HCT116 (cell line): ENCODE results near the gene MOGAT3. TPM values are rescaled to one million over a fixed set of nuclear protein-coding genes. Genes with fewer than 3 reads are reported as not detected.

Experiments
- ATAC-seq: fragments of 200-7000 bp; cut with Tn5 transposase; 2 replicates; pipeline ENCODE4 v1.9.1; 2020; ENCODE audit warnings: mild to moderate bottlenecking, moderate library complexity
- BruUV-seq: library from RNA; stranded (reverse); fragments of 400-500 nt; replicated peaks from 2 replicates; lab custom pipeline; 2021; lab: Mats Ljungman, UMichigan
- CTCF ChIA-PET: fragments of 300-600 bp; sonication (Branson Sonifier 250); formaldehyde crosslinking; loops from one replicate; lab custom pipeline; 2021; ENCODE audit warnings: antibody characterized with exemption; lab: Charles Lee
- POLR2A ChIA-PET: fragments of 300-600, 350-600 bp; sonication (Branson Sonifier 250); formaldehyde crosslinking; loops from one replicate; lab custom pipeline; 2021; ENCODE audit warnings: antibody characterized with exemption; lab: Charles Lee
- RAD21 ChIA-PET, 2 experiments: fragments of 300-600 bp; sonication (Branson Sonifier 250); formaldehyde crosslinking; loops; one replicate each; lab custom pipeline; 2023; ENCODE audit warnings: low total read pairs in 2 of 2; ENCODE audit not compliant: uncharacterized antibody in 2 of 2, unreplicated experiment in 2 of 2, low non-redundant PET in 1 of 2; lab: Charles Lee
- DNase-seq: peaks from one replicate; pipeline ENCODE4 v3.0.0-alpha.2; 2010; ENCODE audit warnings: low read depth, low spot score
- H2AFZ ChIP-seq: fragments of 200-600 bp; shearing (Covaris generic), sonication (generic); 2 replicates; pipeline ENCODE4 v1.6.1; 2017; ENCODE audit warnings: low read depth, mixed run types, mixed read lengths, antibody characterized with exemption, low read length; ENCODE audit not compliant: poor library complexity, severe bottlenecking
- H3K27ac ChIP-seq: 2 replicates; pipeline ENCODE4 v1.5.1; 2012; ENCODE audit warnings: low read depth, low read length
- H3K27me3 ChIP-seq: fragments of 200-600 bp; sonication (generic); 2 replicates; pipeline ENCODE4 v1.6.1; 2016; ENCODE audit warnings: mixed run types, low read length, mixed read lengths; ENCODE audit not compliant: insufficient read depth
- H3K36me3 ChIP-seq, 2 experiments: fragments of 200-500 bp in 1 of 2; fragments of 200-600 bp in 1 of 2; sonication (Bioruptor generic) in 1 of 2; sonication (generic) in 1 of 2; 2 replicates each; pipeline versions ENCODE4 v1.5.1 to v1.6.1; 2014 to 2016; ENCODE audit warnings: low read length in 2 of 2, inconsistent platforms in 1 of 2, mixed read lengths in 1 of 2, mixed run types in 1 of 2; ENCODE audit not compliant: insufficient read depth in 2 of 2, control insufficient read depth in 1 of 2
- H3K4me1 ChIP-seq, 2 experiments: fragments of 200-600 bp in 1 of 2; sonication (generic) in 1 of 2; 2 replicates each; pipeline versions ENCODE4 v1.5.1 to v1.6.1; 2012 to 2017; ENCODE audit warnings: low read length in 2 of 2, inconsistent platforms in 1 of 2, mild to moderate bottlenecking in 1 of 2, mixed read lengths in 1 of 2, mixed run types in 1 of 2, moderate library complexity in 1 of 2; ENCODE audit not compliant: insufficient read depth in 2 of 2, control insufficient read depth in 1 of 2
- H3K4me2 ChIP-seq: fragments of 200-600 bp; sonication (generic); 2 replicates; pipeline ENCODE4 v1.6.1; 2017; ENCODE audit warnings: mixed run types, low read length, mixed read lengths
- H3K4me3 ChIP-seq, 2 experiments: fragments of 200-600 bp in 1 of 2; sonication (generic) in 1 of 2; replicated peaks in 1 of 2; 2 replicates each; pipeline ENCODE4 v1.5.1; 2011 to 2016; ENCODE audit warnings: low read length in 2 of 2, control low read depth in 1 of 2, low read depth in 1 of 2, mild to moderate bottlenecking in 1 of 2, mixed read lengths in 1 of 2, mixed run types in 1 of 2
- H3K79me2 ChIP-seq: fragments of 200-600 bp; sonication (generic); 2 replicates; pipeline ENCODE4 v1.6.1; 2017; ENCODE audit warnings: mild to moderate bottlenecking, mixed run types, low read length, moderate library complexity, mixed read lengths; ENCODE audit not compliant: insufficient read depth
- H3K9ac ChIP-seq: fragments of 200-600 bp; sonication (generic); 2 replicates; pipeline ENCODE4 v1.6.1; 2016; ENCODE audit warnings: low read length, mixed read lengths
- H3K9me2 ChIP-seq: fragments of 200-600 bp; sonication (generic), shearing (Covaris generic); 2 replicates; pipeline ENCODE4 v1.6.1; 2017; ENCODE audit warnings: mixed run types, mild to moderate bottlenecking, moderate library complexity; ENCODE audit not compliant: insufficient read depth
- H3K9me3 ChIP-seq, 2 experiments: fragments of 200-500 bp in 1 of 2; fragments of 200-600 bp in 1 of 2; sonication (Bioruptor generic) in 1 of 2; sonication (generic) in 1 of 2; 2 replicates each; pipeline ENCODE4 v1.6.1; 2014 to 2017; ENCODE audit warnings: low read length in 2 of 2, mixed read lengths in 2 of 2, inconsistent platforms in 1 of 2, low read depth in 1 of 2, mild to moderate bottlenecking in 1 of 2, mixed run types in 1 of 2, moderate library complexity in 1 of 2; ENCODE audit not compliant: control insufficient read depth in 1 of 2, insufficient read depth in 1 of 2
- H4K20me1 ChIP-seq: fragments of 200-600 bp; sonication (generic), shearing (Covaris generic); 2 replicates; pipeline ENCODE4 v1.6.1; 2017; ENCODE audit warnings: mixed run types, mild to moderate bottlenecking, moderate library complexity; ENCODE audit not compliant: insufficient read depth
- CEBPB ChIP-seq: IDR thresholded peaks from 2 replicates; pipeline ENCODE4 v1.6.1; 2012; ENCODE audit warnings: low read depth
- EZH2 ChIP-seq: fragments of 200-600 bp; sonication (generic); IDR thresholded peaks from 2 replicates; pipeline ENCODE4 v1.6.1; 2017; ENCODE audit warnings: antibody characterized with exemption, mixed run types
- FOSL1 ChIP-seq: IDR thresholded peaks from 2 replicates; pipeline ENCODE4 v1.6.1; 2012; ENCODE audit warnings: low read depth
- POLR2A ChIP-seq: IDR thresholded peaks from 2 replicates; pipeline ENCODE4 v1.7.0; 2011; ENCODE audit warnings: borderline replicate concordance; ENCODE audit not compliant: insufficient read depth, insufficient read length; ENCODE audit errors: extremely low read depth
- POLR2AphosphoS5 ChIP-seq: IDR thresholded peaks from 2 replicates; pipeline ENCODE4 v1.6.1; 2011; ENCODE audit warnings: mild to moderate bottlenecking, low read depth, low read length, moderate library complexity
- RAD21 ChIP-seq: IDR thresholded peaks from 2 replicates; pipeline ENCODE4 v1.6.1; 2012; ENCODE audit warnings: low read depth, mild to moderate bottlenecking
- SP1 ChIP-seq: IDR thresholded peaks from 2 replicates; pipeline ENCODE4 v1.6.1; 2012; ENCODE audit warnings: low read depth
- ZFX ChIP-seq: fragments of 450-650 bp; IDR thresholded peaks from 2 replicates; pipeline ENCODE4 v1.6.1; 2017
- intact Hi-C: fragments of 100-400 bp; cut with micrococcal nuclease; formaldehyde crosslinking; loops from 2 replicates; pipeline ENCODE4 v1.10.0; 2022
- total RNA-seq: library from RNA; stranded (reverse); gene quantifications from one replicate; pipeline ENCODE4 v1.2.1, GENCODE V29; 2021; ENCODE audit not compliant: unreplicated experiment
- TF ChIP-seq, protein P1 (sequence below): IDR thresholded peaks from 2 replicates; pipeline ENCODE4 v1.6.1; 2011; ENCODE audit warnings: mild to moderate bottlenecking, low read length, moderate library complexity; ENCODE audit not compliant: insufficient replicate concordance; ENCODE audit errors: extremely low read depth
- TF ChIP-seq, protein P2 (sequence below): IDR thresholded peaks from 2 replicates; pipeline ENCODE4 v1.6.1; 2012

MOGAT3 gene
- total RNA-seq, 1 experiment from 2014 or later = not detected

- intact Hi-C loops = no loop called here
- Histone ChIP-seq H3K27ac (no peak overlapping the region), H3K4me2 (peak overlapping the region; percentile 82; the same call in 1 of the 2 replicates), H3K36me3 (peaks cover 4 to 5% of the 10 kb centered on the region in 2 experiments), H3K9me3 (no peaks in the 10 kb centered on the region), H3K9ac (no peak overlapping the region), H3K79me2 (peaks cover 62% of the 10 kb centered on the region), H3K9me2 (no peaks in the 10 kb centered on the region), H3K4me3 (no peak overlapping the region), H3K27me3 (no peaks in the 10 kb centered on the region), H3K4me1 (peaks cover 5 to 23% of the 10 kb centered on the region in 2 experiments; a peak in 3 of 4 replicates), H2AFZ (no peak overlapping the region), H4K20me1 (no peaks in the 10 kb centered on the region)
- ATAC-seq (no peak), DNase-seq (no peak)
- TF ChIP-seq FOSL1 (no peak), ZFX (no peak), SP1 (no peak), POLR2A (no peak), EZH2 (no peak), POLR2AphosphoS5 (no peak), RAD21 (no peak), CEBPB (no peak)
- TF ChIP-seq, protein P1, sequence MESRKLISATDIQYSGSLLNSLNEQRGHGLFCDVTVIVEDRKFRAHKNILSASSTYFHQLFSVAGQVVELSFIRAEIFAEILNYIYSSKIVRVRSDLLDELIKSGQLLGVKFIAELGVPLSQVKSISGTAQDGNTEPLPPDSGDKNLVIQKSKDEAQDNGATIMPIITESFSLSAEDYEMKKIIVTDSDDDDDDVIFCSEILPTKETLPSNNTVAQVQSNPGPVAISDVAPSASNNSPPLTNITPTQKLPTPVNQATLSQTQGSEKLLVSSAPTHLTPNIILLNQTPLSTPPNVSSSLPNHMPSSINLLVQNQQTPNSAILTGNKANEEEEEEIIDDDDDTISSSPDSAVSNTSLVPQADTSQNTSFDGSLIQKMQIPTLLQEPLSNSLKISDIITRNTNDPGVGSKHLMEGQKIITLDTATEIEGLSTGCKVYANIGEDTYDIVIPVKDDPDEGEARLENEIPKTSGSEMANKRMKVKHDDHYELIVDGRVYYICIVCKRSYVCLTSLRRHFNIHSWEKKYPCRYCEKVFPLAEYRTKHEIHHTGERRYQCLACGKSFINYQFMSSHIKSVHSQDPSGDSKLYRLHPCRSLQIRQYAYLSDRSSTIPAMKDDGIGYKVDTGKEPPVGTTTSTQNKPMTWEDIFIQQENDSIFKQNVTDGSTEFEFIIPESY = no peak
- TF ChIP-seq, protein P2, sequence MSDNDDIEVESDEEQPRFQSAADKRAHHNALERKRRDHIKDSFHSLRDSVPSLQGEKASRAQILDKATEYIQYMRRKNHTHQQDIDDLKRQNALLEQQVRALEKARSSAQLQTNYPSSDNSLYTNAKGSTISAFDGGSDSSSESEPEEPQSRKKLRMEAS = no peak
- ChIA-PET CTCF (no interaction called here), POLR2A (no interaction called here), RAD21 (no interaction called here)
- BruUV-seq = no TSS peak
Measured at GRCh38 chr7:101250324-101250723, 49.5 kb upstream of the MOGAT3 start.
